Osteoblast (primary cell): ENCODE results near the gene SLC2A9. TPM values are rescaled to one million over a fixed set of nuclear protein-coding genes. Genes with fewer than 3 reads are reported as not detected.

Experiments
- DNase-seq: peaks from one replicate; pipeline ENCODE4 v3.0.0; 2011; ENCODE audit warnings: low spot score, mixed read lengths; ENCODE audit not compliant: insufficient read length; ENCODE audit errors: missing footprints
- H2AFZ ChIP-seq: 2 replicates; pipeline ENCODE4 v1.6.0; 2011; ENCODE audit warnings: mild to moderate bottlenecking, low read length
- H3K27ac ChIP-seq: 2 replicates; pipeline ENCODE4 v1.5.1; 2011; ENCODE audit warnings: mild to moderate bottlenecking, low read depth, low read length, moderate library complexity
- H3K27me3 ChIP-seq: 2 replicates; pipeline ENCODE4 v1.6.0; 2012; ENCODE audit warnings: mild to moderate bottlenecking, control low read depth, inconsistent platforms, low read length, moderate library complexity; ENCODE audit not compliant: insufficient read depth
- H3K36me3 ChIP-seq: 2 replicates; pipeline ENCODE4 v1.5.1; 2011; ENCODE audit warnings: mild to moderate bottlenecking, low read length, control low read depth, moderate library complexity; ENCODE audit not compliant: insufficient read depth
- H3K4me1 ChIP-seq: 2 replicates; pipeline ENCODE4 v1.5.1; 2011; ENCODE audit warnings: mild to moderate bottlenecking, low read length, control low read depth, moderate library complexity; ENCODE audit not compliant: insufficient read depth
- H3K4me2 ChIP-seq: 2 replicates; pipeline ENCODE4 v1.6.0; 2011; ENCODE audit warnings: mild to moderate bottlenecking, low read length; ENCODE audit not compliant: insufficient read depth
- H3K4me3 ChIP-seq: fragments of 200-600 bp; sonication (generic); 3 replicates; pipeline ENCODE4 v1.5.1; 2012; ENCODE audit warnings: mild to moderate bottlenecking, low read length, inconsistent platforms; ENCODE audit not compliant: insufficient read depth
- H3K79me2 ChIP-seq: 2 replicates; pipeline ENCODE4 v1.6.0; 2012; ENCODE audit warnings: mild to moderate bottlenecking, low read length, control low read depth, inconsistent platforms; ENCODE audit not compliant: insufficient read depth
- H3K9me3 ChIP-seq: 2 replicates; pipeline ENCODE4 v1.5.1; 2011; ENCODE audit warnings: low read depth, low read length, control low read depth
- H4K20me1 ChIP-seq: 2 replicates; pipeline ENCODE4 v1.6.0; 2012; ENCODE audit warnings: mild to moderate bottlenecking, low read length, control low read depth; ENCODE audit not compliant: insufficient read depth
- CTCF ChIP-seq: IDR thresholded peaks from 2 replicates; pipeline ENCODE4 v1.5.1; 2011; ENCODE audit warnings: mild to moderate bottlenecking, low read depth, low read length, moderate library complexity; ENCODE audit errors: extremely low read depth
- total RNA-seq: library from RNA; depleted of rRNA; stranded (reverse); fragments of >200 nt; gene quantifications from 2 replicates; pipeline ENCODE4 v1.2.3, GENCODE V29; 2012

Gene SLC2A9
- total RNA-seq, 1 donor = 2.5 TPM

- no peaks in the 10 kb centered on the region for H3K79me2 ChIP-seq
- DNase-seq = no peak
- no peak overlapping the region for H3K27ac ChIP-seq
- H3K4me3 ChIP-seq = no peak overlapping the region
- no peaks in the 10 kb centered on the region for H4K20me1 ChIP-seq
- no peaks in the 10 kb centered on the region for H3K36me3 ChIP-seq
- no peak overlapping the region for H3K4me2 ChIP-seq
- H3K9me3 ChIP-seq = no peaks in the 10 kb centered on the region
- no peak overlapping the region for H2AFZ ChIP-seq
- no peaks in the 10 kb centered on the region for H3K27me3 ChIP-seq
- no peaks in the 10 kb centered on the region for H3K4me1 ChIP-seq
- no peak for TF ChIP-seq CTCF
Measured at GRCh38 chr4:9976293-9976692, 45.0 kb downstream of the SLC2A9 start.

GRCh38 chr4:9971711-9972110 lies 49.6 kb downstream of the SLC2A9 start:
- H4K20me1 ChIP-seq = no peaks in the 10 kb centered on the region
- H3K79me2 ChIP-seq = no peaks in the 10 kb centered on the region

GRCh38 chr4:9970399-9971011 lies 50.8 kb downstream of the SLC2A9 start:
- no peaks in the 10 kb centered on the region for H4K20me1 ChIP-seq
- H3K27ac ChIP-seq = no peak overlapping the region
- H3K27me3 ChIP-seq = no peaks in the 10 kb centered on the region
- H3K4me2 ChIP-seq = no peak overlapping the region
- no peaks in the 10 kb centered on the region for H3K36me3 ChIP-seq
- TF ChIP-seq CTCF = no peak
- H3K9me3 ChIP-seq = no peaks in the 10 kb centered on the region
- H2AFZ ChIP-seq = no peak overlapping the region
- DNase-seq = no peak
- H3K4me1 ChIP-seq = no peaks in the 10 kb centered on the region
- H3K79me2 ChIP-seq = no peaks in the 10 kb centered on the region
- H3K4me3 ChIP-seq = no peak overlapping the region

More at GRCh38 chr4:9971711-9972110, 49.6 kb downstream of the SLC2A9 start:
- no peaks in the 10 kb centered on the region for H3K9me3 ChIP-seq
- H3K4me1 ChIP-seq = no peaks in the 10 kb centered on the region
- H2AFZ ChIP-seq = no peak overlapping the region
- H3K27ac ChIP-seq = no peak overlapping the region
- DNase-seq = no peak
- no peak overlapping the region for H3K4me3 ChIP-seq
- no peak for TF ChIP-seq CTCF
- H3K36me3 ChIP-seq = no peaks in the 10 kb centered on the region
- H3K27me3 ChIP-seq = no peaks in the 10 kb centered on the region
- H3K4me2 ChIP-seq = no peak overlapping the region

- TF ChIP-seq CTCF = no peak
- H3K79me2 ChIP-seq = no peaks in the 10 kb centered on the region
- H3K4me2 ChIP-seq = no peak overlapping the region
- H2AFZ ChIP-seq = no peak overlapping the region
- H3K36me3 ChIP-seq = no peaks in the 10 kb centered on the region
- no peak overlapping the region for H3K27ac ChIP-seq
- H4K20me1 ChIP-seq = no peaks in the 10 kb centered on the region
- no peak for DNase-seq
- H3K4me3 ChIP-seq = no peak overlapping the region
- no peaks in the 10 kb centered on the region for H3K27me3 ChIP-seq
- no peaks in the 10 kb centered on the region for H3K9me3 ChIP-seq
- no peaks in the 10 kb centered on the region for H3K4me1 ChIP-seq
Measured at GRCh38 chr4:9969526-9970398, 51.5 kb downstream of the SLC2A9 start.
